Mesothelial cell of epicardium (in vitro differentiated cells): ENCODE results near the gene OSBPL1A. TPM values are rescaled to one million over a fixed set of nuclear protein-coding genes. Genes with fewer than 3 reads are reported as not detected.
"Not testable (repeated sequence)": the region's sequence is repeated elsewhere in the genome, so short reads cannot be mapped to it uniquely, and the experiment has no call there.

Experiments used
- DNase-seq, 2 experiments: peaks; one replicate each; pipeline ENCODE4 v3.0.0; 2021; ENCODE audit warnings: low spot score in 2 of 2; ENCODE audit not compliant: unreplicated experiment in 2 of 2
- H3K27ac Mint-ChIP-seq: 2 replicates; pipeline ENCODE4 v1.8.0; 2021; ENCODE audit warnings: mixed read lengths
- H3K27me3 Mint-ChIP-seq: 2 replicates; pipeline ENCODE4 v1.8.0; 2021; ENCODE audit warnings: low read depth, mixed read lengths
- H3K36me3 Mint-ChIP-seq: 2 replicates; pipeline ENCODE4 v1.8.0; 2021; ENCODE audit warnings: mixed read lengths
- H3K4me1 Mint-ChIP-seq: 2 replicates; pipeline ENCODE4 v1.8.0; 2021; ENCODE audit warnings: mixed read lengths
- H3K4me3 Mint-ChIP-seq: 2 replicates; pipeline ENCODE4 v1.8.0; 2021; ENCODE audit warnings: mild to moderate bottlenecking, moderate library complexity, mixed read lengths
- H3K9me3 Mint-ChIP-seq: 2 replicates; pipeline ENCODE4 v1.8.0; 2021; ENCODE audit warnings: mixed read lengths
- CTCF ChIP-seq: fragments of 200-600 bp; sonication (generic); IDR thresholded peaks from one replicate; pipeline ENCODE4 v1.5.0; 2021; ENCODE audit warnings: antibody characterized with exemption; ENCODE audit not compliant: unreplicated experiment
- total RNA-seq: library from RNA; stranded (reverse); gene quantifications from 3 replicates; pipeline ENCODE4 v1.2.1, GENCODE V29; 2021

Gene OSBPL1A
- total RNA-seq, 1 donor from 2014 or later = 36.1 TPM

GRCh38 chr18:24359787-24360530 lies 37.7 kb downstream of the OSBPL1A start:
- not testable (repeated sequence) for DNase-seq, H3K9me3 Mint-ChIP-seq, H3K36me3 Mint-ChIP-seq, H3K27me3 Mint-ChIP-seq
- Mint-ChIP-seq H3K4me3 (peak overlapping the region; percentile 43), H3K27ac (peak overlapping the region; percentile 72), H3K4me1 (peaks cover 14% of the 10 kb centered on the region)
- TF ChIP-seq CTCF = peak; percentile 73

- no peak for DNase-seq
- no peak for TF ChIP-seq CTCF
- no peak overlapping the region for H3K27ac Mint-ChIP-seq
Measured at GRCh38 chr18:24354278-24354677, 43.3 kb downstream of the OSBPL1A start.

GRCh38 chr18:24346254-24346653 lies 51.4 kb downstream of the OSBPL1A start:
- TF ChIP-seq CTCF = no peak
- Mint-ChIP-seq H3K27me3 (no peaks in the 10 kb centered on the region), H3K4me3 (no peak overlapping the region), H3K27ac (peak overlapping the region; percentile 3), H3K36me3 (peaks cover 11% of the 10 kb centered on the region), H3K9me3 (peaks cover 8% of the 10 kb centered on the region), H3K4me1 (peaks cover 3% of the 10 kb centered on the region)
- no peak for DNase-seq

More at GRCh38 chr18:24354278-24354677, 43.3 kb downstream of the OSBPL1A start:
- Mint-ChIP-seq H3K9me3 (peaks cover 3% of the 10 kb centered on the region), H3K36me3 (peaks cover 8% of the 10 kb centered on the region), H3K27me3 (no peaks in the 10 kb centered on the region), H3K4me3 (no peak overlapping the region), H3K4me1 (no peaks in the 10 kb centered on the region)

GRCh38 chr18:24344509-24344908 lies 53.1 kb downstream of the OSBPL1A start:
- Mint-ChIP-seq H3K27me3 (no peaks in the 10 kb centered on the region), H3K4me1 (peaks cover 5% of the 10 kb centered on the region), H3K27ac (no peak overlapping the region), H3K36me3 (peaks cover 9% of the 10 kb centered on the region), H3K9me3 (peaks cover 8% of the 10 kb centered on the region), H3K4me3 (no peak overlapping the region)
- TF ChIP-seq CTCF = no peak
- no peak for DNase-seq

- peaks cover 8% of the 10 kb centered on the region for H3K9me3 Mint-ChIP-seq
- peaks cover 9% of the 10 kb centered on the region for H3K36me3 Mint-ChIP-seq
- no peak for TF ChIP-seq CTCF
- no peak overlapping the region for H3K4me3 Mint-ChIP-seq
- no peaks in the 10 kb centered on the region for H3K27me3 Mint-ChIP-seq
- H3K4me1 Mint-ChIP-seq = peaks cover 5% of the 10 kb centered on the region
- no peak overlapping the region for H3K27ac Mint-ChIP-seq
- no peak for DNase-seq
Measured at GRCh38 chr18:24342347-24342746, 55.3 kb downstream of the OSBPL1A start.
